Measurements from ENCODE around the gene CNIH3.

GRCh38 chr1:224637515-224637914 is 21.4 kb downstream of the CNIH3 start:
- TF ChIP-seq CTCF (IDR thresholded peaks at IDR 0.05), result no peak
- no peak for TF ChIP-seq POLR2A (IDR thresholded peaks at IDR 0.05)
- no peak for TF ChIP-seq EP300 (IDR thresholded peaks at IDR 0.05)

Measured in ovary (tissue), 3 donors.